Neutrophil (primary cell): Measurements from ENCODE around the gene TRIM71.

Experiments used
- H3K27ac ChIP-seq: fragments of 200-600 bp; sonication (generic); 2 replicates; pipeline ENCODE4 v1.5.1; 2016; ENCODE audit warnings: mild to moderate bottlenecking, moderate library complexity
- H3K27me3 ChIP-seq: fragments of 200-600 bp; sonication (generic); 2 replicates; pipeline ENCODE4 v1.6.0; 2016; ENCODE audit warnings: mild to moderate bottlenecking
- H3K36me3 ChIP-seq: fragments of 200-600 bp; sonication (generic); 2 replicates; pipeline ENCODE4 v1.5.1; 2017
- H3K4me1 ChIP-seq, 2 experiments: fragments of 200-600 bp in 1 of 2; sonication (generic) in 1 of 2; 1 replicate in 1 of 2; 2 replicates in 1 of 2; pipeline versions ENCODE4 v1.5.1 to v1.6.1; 2013 to 2016; ENCODE audit warnings: low read depth in 1 of 2, low read length in 1 of 2, mild to moderate bottlenecking in 1 of 2, moderate library complexity in 1 of 2; ENCODE audit not compliant: control insufficient read depth in 1 of 2, insufficient read depth in 1 of 2
- H3K4me3 ChIP-seq, 2 experiments: fragments of 200-600 bp in 1 of 2; sonication (generic) in 1 of 2; 1 replicate in 1 of 2; 2 replicates in 1 of 2; pipeline ENCODE4 v1.5.1; 2013 to 2016; ENCODE audit warnings: low read depth in 1 of 2, low read length in 1 of 2, mild to moderate bottlenecking in 1 of 2, moderate library complexity in 1 of 2
- H3K9me3 ChIP-seq: fragments of 200-600 bp; sonication (generic); 2 replicates; pipeline ENCODE4 v1.5.1; 2016
- TF ChIP-seq, protein P1 (sequence below): fragments of 200-600 bp; sonication (generic); IDR thresholded peaks from 2 replicates; pipeline ENCODE4 v1.5.1; 2016; ENCODE audit warnings: antibody characterized with exemption

The TRIM71 gene

GRCh38 chr3:32880225-32880624 is 62.4 kb downstream of the TRIM71 start:
- Histone ChIP-seq H3K36me3 (no peaks in the 10 kb centered on the region), H3K27ac (no peak overlapping the region), H3K4me1 (no peaks in the 10 kb centered on the region), H3K27me3 (no peaks in the 10 kb centered on the region), H3K4me3 (no peak overlapping the region), H3K9me3 (no peaks in the 10 kb centered on the region)
- TF ChIP-seq, protein P1, sequence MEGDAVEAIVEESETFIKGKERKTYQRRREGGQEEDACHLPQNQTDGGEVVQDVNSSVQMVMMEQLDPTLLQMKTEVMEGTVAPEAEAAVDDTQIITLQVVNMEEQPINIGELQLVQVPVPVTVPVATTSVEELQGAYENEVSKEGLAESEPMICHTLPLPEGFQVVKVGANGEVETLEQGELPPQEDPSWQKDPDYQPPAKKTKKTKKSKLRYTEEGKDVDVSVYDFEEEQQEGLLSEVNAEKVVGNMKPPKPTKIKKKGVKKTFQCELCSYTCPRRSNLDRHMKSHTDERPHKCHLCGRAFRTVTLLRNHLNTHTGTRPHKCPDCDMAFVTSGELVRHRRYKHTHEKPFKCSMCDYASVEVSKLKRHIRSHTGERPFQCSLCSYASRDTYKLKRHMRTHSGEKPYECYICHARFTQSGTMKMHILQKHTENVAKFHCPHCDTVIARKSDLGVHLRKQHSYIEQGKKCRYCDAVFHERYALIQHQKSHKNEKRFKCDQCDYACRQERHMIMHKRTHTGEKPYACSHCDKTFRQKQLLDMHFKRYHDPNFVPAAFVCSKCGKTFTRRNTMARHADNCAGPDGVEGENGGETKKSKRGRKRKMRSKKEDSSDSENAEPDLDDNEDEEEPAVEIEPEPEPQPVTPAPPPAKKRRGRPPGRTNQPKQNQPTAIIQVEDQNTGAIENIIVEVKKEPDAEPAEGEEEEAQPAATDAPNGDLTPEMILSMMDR = no peak

DNA sequence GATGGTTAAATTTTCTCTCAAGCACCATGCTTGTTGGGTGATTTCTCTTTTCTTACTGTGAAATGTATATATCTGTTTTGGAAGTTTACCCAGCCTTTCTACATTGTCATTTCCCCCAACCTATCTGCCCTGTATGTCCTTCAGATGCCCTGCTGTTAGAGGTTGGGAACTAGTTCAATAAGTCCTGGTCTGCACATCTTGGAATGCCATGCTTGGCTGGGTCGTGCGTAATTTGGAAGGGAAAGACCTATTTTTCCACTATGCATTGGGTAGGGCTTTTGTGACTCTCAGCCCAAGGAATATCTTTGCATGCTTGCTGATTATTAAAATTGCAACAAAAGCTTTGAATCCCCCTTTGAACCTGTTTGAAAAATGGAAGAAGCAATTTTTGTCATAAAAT is 63.8 kb downstream of the TRIM71 start:
- TF ChIP-seq, protein P1 = no peak
- no peak overlapping the region for H3K4me3 ChIP-seq
- H3K36me3 ChIP-seq = no peaks in the 10 kb centered on the region
- H3K9me3 ChIP-seq = no peaks in the 10 kb centered on the region
- H3K4me1 ChIP-seq = no peaks in the 10 kb centered on the region
- H3K27ac ChIP-seq = no peak overlapping the region
- H3K27me3 ChIP-seq = no peaks in the 10 kb centered on the region

DNA sequence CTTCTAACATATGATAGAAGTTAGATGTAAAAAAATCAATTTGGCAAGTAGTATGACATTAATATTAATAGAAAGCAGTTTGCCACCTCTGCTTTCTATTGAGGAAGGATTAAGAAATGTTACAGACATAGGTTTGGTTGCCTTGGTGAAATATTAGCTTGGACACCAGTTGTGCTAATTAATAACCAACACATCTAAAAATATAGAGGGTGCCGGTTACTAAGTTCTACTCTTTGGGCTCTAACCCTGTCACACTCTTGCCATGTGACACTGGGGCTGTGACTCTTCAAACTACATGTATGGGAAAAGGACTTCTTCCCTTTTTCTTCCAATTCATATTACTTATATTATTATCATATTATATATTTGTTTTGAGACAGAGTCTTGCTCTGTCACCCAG is 64.4 kb downstream of the TRIM71 start:
- no peak overlapping the region for H3K4me3 ChIP-seq
- TF ChIP-seq, protein P1 = no peak
- H3K27me3 ChIP-seq = no peaks in the 10 kb centered on the region
- H3K9me3 ChIP-seq = no peaks in the 10 kb centered on the region
- H3K27ac ChIP-seq = no peak overlapping the region
- H3K36me3 ChIP-seq = no peaks in the 10 kb centered on the region
- no peaks in the 10 kb centered on the region for H3K4me1 ChIP-seq

- H3K36me3 ChIP-seq = no peaks in the 10 kb centered on the region
- H3K27ac ChIP-seq = no peak overlapping the region
These were observed 64.8 kb downstream of the TRIM71 start for GRCh38 chr3:32882603-32883025.

DNA sequence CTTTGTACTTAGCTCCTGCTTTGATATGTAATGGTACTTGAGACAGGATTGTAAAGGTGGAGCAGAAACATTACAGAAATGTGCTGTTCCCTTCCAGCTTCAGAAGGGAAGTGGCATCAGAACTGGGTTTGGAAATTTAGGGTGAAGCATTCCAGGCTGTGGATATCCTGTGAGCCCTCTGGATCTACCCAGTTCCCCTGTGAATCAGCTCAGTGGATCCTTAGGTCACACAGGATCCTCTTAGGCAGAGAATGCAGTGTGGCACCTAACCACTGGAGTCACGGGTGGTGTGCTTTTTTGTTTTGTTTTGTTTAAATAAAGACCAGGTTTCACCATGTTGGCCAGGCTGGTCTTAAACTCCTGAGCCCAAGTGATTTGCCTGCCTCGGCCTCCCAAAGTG is 66.0 kb downstream of the TRIM71 start:
- Histone ChIP-seq H3K27ac (no peak overlapping the region), H3K36me3 (no peaks in the 10 kb centered on the region), H3K4me3 (no peak overlapping the region), H3K27me3 (no peaks in the 10 kb centered on the region), H3K4me1 (no peaks in the 10 kb centered on the region), H3K9me3 (no peaks in the 10 kb centered on the region)
- TF ChIP-seq, protein P1 = no peak

More at GRCh38 chr3:32882603-32883025, 64.8 kb downstream of the TRIM71 start:
- Histone ChIP-seq H3K9me3 (no peaks in the 10 kb centered on the region), H3K4me3 (no peak overlapping the region), H3K27me3 (no peaks in the 10 kb centered on the region), H3K4me1 (no peaks in the 10 kb centered on the region)
- TF ChIP-seq, protein P1 = no peak

- Histone ChIP-seq H3K36me3 (no peaks in the 10 kb centered on the region), H3K4me1 (no peaks in the 10 kb centered on the region), H3K27me3 (no peaks in the 10 kb centered on the region), H3K27ac (no peak overlapping the region), H3K4me3 (no peak overlapping the region), H3K9me3 (no peaks in the 10 kb centered on the region)
- TF ChIP-seq, protein P1 = no peak
These were observed 66.8 kb downstream of the TRIM71 start for GRCh38 chr3:32884591-32884990.
